ENCODE results near the gene ABHD17C.

Gene ABHD17C

GRCh38 chr15:80674245-80674614 lies 20.9 kb upstream of the ABHD17C start:
- no peak overlapping the region for H3K4me3 ChIP-seq (ENCODE audit: low read depth, low read length)
- no peak for TF ChIP-seq CTCF (IDR thresholded peaks at IDR 0.05; ENCODE audit: low read depth, low read length)
- no peak for DNase-seq (ENCODE audit: low read depth, low spot score)
- in situ Hi-C loops (cut with HindIII; ENCODE audit: low sequenced_read_pairs): no loop called here

- H3K4me3 ChIP-seq (ENCODE audit: low read depth, low read length): no peak overlapping the region
- in situ Hi-C loops (cut with HindIII; ENCODE audit: low sequenced_read_pairs): no loop called here
- DNase-seq (ENCODE audit: low read depth, low spot score): no peak
- TF ChIP-seq CTCF (IDR thresholded peaks at IDR 0.05; ENCODE audit: low read depth, low read length): no peak
Measured at GRCh38 chr15:80677041-80677440, 18.1 kb upstream of the ABHD17C start.

GRCh38 chr15:80679167-80679803 lies 15.8 kb upstream of the ABHD17C start:
- no peak for DNase-seq (ENCODE audit: low read depth, low spot score)
- no peak overlapping the region for H3K4me3 ChIP-seq (ENCODE audit: low read depth, low read length)
- no peak for TF ChIP-seq CTCF (IDR thresholded peaks at IDR 0.05; ENCODE audit: low read depth, low read length)
- in situ Hi-C loops (cut with HindIII; ENCODE audit: low sequenced_read_pairs): no loop called here

GRCh38 chr15:80679804-80680175 lies 15.3 kb upstream of the ABHD17C start:
- DNase-seq (ENCODE audit: low read depth, low spot score): no peak
- no peak overlapping the region for H3K4me3 ChIP-seq (ENCODE audit: low read depth, low read length)
- TF ChIP-seq CTCF (IDR thresholded peaks at IDR 0.05; ENCODE audit: low read depth, low read length): no peak
- in situ Hi-C loops (cut with HindIII; ENCODE audit: low sequenced_read_pairs): no loop called here

GRCh38 chr15:80682201-80682600 lies 12.9 kb upstream of the ABHD17C start:
- no peak overlapping the region for H3K4me3 ChIP-seq (ENCODE audit: low read depth, low read length)
- in situ Hi-C loops (cut with HindIII; ENCODE audit: low sequenced_read_pairs): no loop called here
- DNase-seq (ENCODE audit: low read depth, low spot score): no peak
- no peak for TF ChIP-seq CTCF (IDR thresholded peaks at IDR 0.05; ENCODE audit: low read depth, low read length)

GRCh38 chr15:80684697-80685096 lies 10.4 kb upstream of the ABHD17C start:
- no peak overlapping the region for H3K4me3 ChIP-seq (ENCODE audit: low read depth, low read length)
- DNase-seq (ENCODE audit: low read depth, low spot score): no peak
- no peak for TF ChIP-seq CTCF (IDR thresholded peaks at IDR 0.05; ENCODE audit: low read depth, low read length)
- in situ Hi-C loops (cut with HindIII; ENCODE audit: low sequenced_read_pairs): no loop called here

GRCh38 chr15:80685628-80686027 lies 9.5 kb upstream of the ABHD17C start:
- DNase-seq (ENCODE audit: low read depth, low spot score): no peak
- in situ Hi-C loops (cut with HindIII; ENCODE audit: low sequenced_read_pairs): no loop called here
- no peak overlapping the region for H3K4me3 ChIP-seq (ENCODE audit: low read depth, low read length)
- no peak for TF ChIP-seq CTCF (IDR thresholded peaks at IDR 0.05; ENCODE audit: low read depth, low read length)
